ENCODE measurements around the gene FGGY. TPM values are rescaled to one million over a fixed set of nuclear protein-coding genes. Genes with fewer than 3 reads are reported as not detected.

FGGY gene
- total RNA-seq, 2 donors from 2014 or later, result 16.0 to 21.8 TPM

- H3K27me3 ChIP-seq, result no peaks in the 10 kb centered on the region
- no peak for DNase-seq (ENCODE audit: low spot score)
- no peaks in the 10 kb centered on the region for H3K36me3 ChIP-seq
- H3K9me3 ChIP-seq, result no peaks in the 10 kb centered on the region
- no peak overlapping the region for H3K4me3 ChIP-seq
- no peak for TF ChIP-seq CTCF (IDR thresholded peaks at IDR 0.05)
- no peak overlapping the region for H3K27ac ChIP-seq
- H3K4me1 ChIP-seq, result peaks cover 0 to 25% of the 10 kb centered on the region in 2 donors
Observed at GRCh38 chr1:59397139-59397858, 100.4 kb downstream of the FGGY start.

- Histone ChIP-seq H3K4me3 (no peak overlapping the region), H3K27me3 (no peaks in the 10 kb centered on the region), H3K4me1 (peaks cover 0 to 1% of the 10 kb centered on the region in 2 donors), H3K27ac (no peak overlapping the region), H3K9me3 (no peaks in the 10 kb centered on the region), H3K36me3 (no peaks in the 10 kb centered on the region)
- TF ChIP-seq CTCF (IDR thresholded peaks at IDR 0.05), result no peak
- DNase-seq (ENCODE audit: low spot score), result no peak
Observed at GRCh38 chr1:59399642-59400041, 102.7 kb downstream of the FGGY start.

GRCh38 chr1:59401581-59401980 is 104.7 kb downstream of the FGGY start:
- Histone ChIP-seq H3K27me3 (no peaks in the 10 kb centered on the region), H3K4me1 (no peaks in the 10 kb centered on the region), H3K27ac (no peak overlapping the region), H3K9me3 (no peaks in the 10 kb centered on the region), H3K4me3 (no peak overlapping the region), H3K36me3 (no peaks in the 10 kb centered on the region)
- no peak for DNase-seq (ENCODE audit: low spot score)
- TF ChIP-seq CTCF (IDR thresholded peaks at IDR 0.05), result no peak

GRCh38 chr1:59404796-59405195 is 107.9 kb downstream of the FGGY start:
- Histone ChIP-seq H3K27ac (no peak overlapping the region), H3K4me1 (peaks cover 0 to 4% of the 10 kb centered on the region in 2 donors), H3K4me3 (no peak overlapping the region), H3K27me3 (no peaks in the 10 kb centered on the region), H3K36me3 (no peaks in the 10 kb centered on the region), H3K9me3 (no peaks in the 10 kb centered on the region)
- no peak for DNase-seq (ENCODE audit: low spot score)
- no peak for TF ChIP-seq CTCF (IDR thresholded peaks at IDR 0.05)

- peaks cover 0 to 4% of the 10 kb centered on the region in 2 donors for H3K4me1 ChIP-seq
Observed at GRCh38 chr1:59406437-59407164, 109.7 kb downstream of the FGGY start.

More at GRCh38 chr1:59406437-59407164, 109.7 kb downstream of the FGGY start:
- Histone ChIP-seq H3K27ac (no peak overlapping the region), H3K9me3 (no peaks in the 10 kb centered on the region), H3K4me3 (no peak overlapping the region), H3K27me3 (no peaks in the 10 kb centered on the region), H3K36me3 (no peaks in the 10 kb centered on the region)
- no peak for TF ChIP-seq CTCF (IDR thresholded peaks at IDR 0.05)
- no peak for DNase-seq (ENCODE audit: low spot score)
